ENCODE data around the gene OVAAL. TPM values are rescaled to one million over a fixed set of nuclear protein-coding genes. Genes with fewer than 3 reads are reported as not detected.

OVAAL gene
- polyA plus RNA-seq, 1 donor from 2014 or later = not detected

Other genes with a start within 250 kb of the OVAAL start
- gene ACBD6, start 56.4 kb upstream of the OVAAL start, polyA plus RNA-seq = 41.5 TPM
- gene XPR1, start 73.1 kb downstream of the OVAAL start, polyA plus RNA-seq = 5.7 TPM

All from IgD-negative memory B cell (primary cell).